Fibroblast of skin of right biceps (primary cell): ENCODE measurements around the gene PRKAB1.

Experiments used
- DNase-seq: peaks from one replicate; pipeline ENCODE4 v3.0.0-alpha.2; 2013

PRKAB1 gene

DNA sequence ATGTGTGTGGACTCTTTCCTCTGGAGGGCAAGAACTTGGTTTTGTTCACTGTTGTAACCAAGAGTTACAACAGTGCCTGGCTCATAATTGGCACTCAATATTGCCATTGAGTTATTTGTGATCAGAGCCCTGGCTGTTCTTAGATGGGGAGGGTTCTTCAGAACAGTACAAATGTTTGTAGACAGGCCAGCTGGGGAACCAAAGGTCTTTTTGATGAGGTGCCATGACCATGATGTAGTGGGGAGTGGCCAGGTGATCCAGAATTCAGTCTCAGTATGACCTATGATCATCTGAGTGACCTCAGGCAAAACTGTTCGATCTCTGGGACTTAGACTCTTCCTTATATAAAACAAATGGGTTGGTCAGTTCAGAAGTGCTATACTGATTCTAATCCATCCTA lies 3.3 kb upstream of the PRKAB1 start:
- no peak for DNase-seq

GRCh38 chr12:119665164-119665929 lies 2.6 kb upstream of the PRKAB1 start:
- DNase-seq: no peak

DNA sequence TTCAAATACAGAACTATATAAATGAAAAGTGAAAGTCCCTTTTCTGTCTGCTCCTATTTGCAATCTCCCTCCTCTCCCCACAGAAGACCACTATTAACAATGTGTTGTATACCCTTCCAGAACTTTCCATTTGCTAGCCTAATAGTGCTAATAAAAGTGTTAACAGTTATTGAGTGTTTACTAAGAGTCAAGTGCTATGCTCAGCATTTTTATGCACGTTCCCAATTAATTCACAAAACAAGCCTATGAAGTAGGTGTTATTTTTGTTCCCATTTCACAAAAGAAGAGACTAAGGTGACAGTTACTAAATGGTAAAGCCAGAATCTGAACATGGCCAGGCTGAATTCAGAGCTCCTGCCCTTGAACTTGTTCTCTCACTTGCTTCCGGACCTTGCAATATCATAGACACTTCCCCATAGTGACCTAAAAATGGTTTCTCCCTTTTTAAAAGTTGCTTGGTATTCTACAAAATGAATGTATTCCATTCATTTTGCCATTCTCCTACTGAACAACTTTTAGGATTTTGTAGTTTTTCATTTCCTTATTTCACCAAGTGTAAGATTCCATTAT lies 1.6 kb upstream of the PRKAB1 start:
- DNase-seq: no peak

- DNase-seq: no peak
These were observed 895 bp upstream of the PRKAB1 start for GRCh38 chr12:119666900-119667576.

DNA sequence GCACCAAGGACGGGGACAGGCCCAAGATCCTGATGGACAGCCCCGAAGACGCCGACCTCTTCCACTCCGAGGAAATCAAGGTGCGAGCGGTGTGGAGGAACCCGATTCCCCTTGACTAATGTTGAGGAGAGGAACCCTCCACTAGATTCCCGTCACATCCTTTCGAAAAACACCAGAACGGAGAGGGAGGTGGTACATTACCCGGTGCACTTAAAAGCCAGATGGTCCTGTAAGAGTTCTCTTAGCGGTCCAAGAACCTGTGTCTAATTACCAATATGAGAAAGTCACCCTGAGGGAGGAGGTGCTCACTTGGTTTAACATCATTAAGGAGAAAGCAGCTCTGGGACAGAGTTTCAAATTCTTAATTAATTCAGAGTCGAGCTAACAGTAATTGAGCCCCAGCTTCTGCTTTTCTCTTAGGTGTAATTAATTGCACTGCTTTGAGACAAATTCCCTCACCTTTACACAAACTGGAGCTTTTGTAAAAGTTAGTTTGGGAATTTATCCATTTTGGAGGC lies 450 bp downstream of the PRKAB1 start:
- no peak for DNase-seq

GRCh38 chr12:119669744-119670472 lies 2.0 kb downstream of the PRKAB1 start:
- DNase-seq: no peak

DNA sequence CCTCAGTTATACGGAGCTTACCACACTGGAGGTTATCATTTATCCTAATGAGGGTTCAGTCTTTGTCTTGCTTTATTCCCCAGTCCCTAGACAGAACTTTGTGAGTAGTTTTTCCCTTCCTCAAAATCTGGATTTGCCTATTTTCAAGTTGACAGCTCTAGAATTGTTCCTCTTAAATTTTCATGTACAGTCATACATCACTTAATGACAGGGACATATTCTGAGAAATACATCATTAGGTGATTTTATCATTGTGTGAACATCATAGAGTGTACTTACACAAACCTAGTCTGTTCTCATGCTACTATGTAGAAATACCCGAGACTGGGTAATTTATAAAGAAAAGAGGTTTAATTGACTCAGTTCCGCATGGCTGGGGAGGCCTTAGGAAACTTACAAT lies 3.1 kb downstream of the PRKAB1 start:
- DNase-seq: no peak

GRCh38 chr12:119672194-119672593 lies 4.3 kb downstream of the PRKAB1 start:
- no peak for DNase-seq

GRCh38 chr12:119673634-119674033 lies 5.7 kb downstream of the PRKAB1 start:
- DNase-seq: no peak

DNA sequence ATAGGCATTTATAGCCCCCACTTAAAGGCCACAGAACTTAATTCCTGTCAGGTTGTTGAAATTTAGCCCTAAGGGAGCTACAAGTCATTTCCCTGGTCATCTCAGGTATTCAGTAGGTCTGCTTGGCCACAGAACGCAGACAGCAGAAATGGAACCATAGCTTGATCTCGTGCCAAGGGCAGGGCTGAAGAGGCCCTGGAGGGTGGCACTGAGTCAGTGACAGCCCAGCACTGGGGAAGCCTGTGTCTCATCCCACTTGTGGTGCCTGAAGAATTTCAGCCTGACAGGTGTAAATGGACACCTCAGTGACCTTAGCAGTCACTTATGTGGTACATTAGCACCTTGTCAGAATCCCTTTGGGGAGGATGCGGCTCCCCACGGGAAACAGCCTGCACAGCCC lies 6.6 kb downstream of the PRKAB1 start:
- DNase-seq: no peak

GRCh38 chr12:119676022-119676421 lies 8.1 kb downstream of the PRKAB1 start:
- no peak for DNase-seq

DNA sequence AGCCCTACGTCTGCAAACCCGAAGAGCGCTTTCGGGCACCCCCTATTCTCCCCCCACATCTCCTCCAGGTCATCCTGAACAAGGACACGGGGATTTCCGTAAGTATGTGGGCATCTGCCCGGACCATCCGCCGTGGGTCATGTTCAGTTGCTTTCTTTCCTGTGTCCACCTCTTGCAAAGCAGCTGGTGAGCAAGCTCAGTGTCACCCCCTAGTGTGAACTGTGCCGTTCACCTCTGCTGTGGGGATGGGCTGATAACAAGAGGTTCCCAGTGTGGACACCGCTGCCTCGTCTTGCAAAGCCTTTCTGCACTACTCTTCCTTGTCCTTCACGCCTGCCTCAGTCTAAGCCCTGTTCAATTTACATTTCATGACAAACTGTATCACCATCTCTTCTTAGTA lies 8.6 kb downstream of the PRKAB1 start:
- DNase-seq: no peak

- DNase-seq: no peak
These were observed 10.5 kb downstream of the PRKAB1 start for GRCh38 chr12:119678459-119678858.

- no peak for DNase-seq
These were observed 11.1 kb downstream of the PRKAB1 start for GRCh38 chr12:119679081-119679480.

DNA sequence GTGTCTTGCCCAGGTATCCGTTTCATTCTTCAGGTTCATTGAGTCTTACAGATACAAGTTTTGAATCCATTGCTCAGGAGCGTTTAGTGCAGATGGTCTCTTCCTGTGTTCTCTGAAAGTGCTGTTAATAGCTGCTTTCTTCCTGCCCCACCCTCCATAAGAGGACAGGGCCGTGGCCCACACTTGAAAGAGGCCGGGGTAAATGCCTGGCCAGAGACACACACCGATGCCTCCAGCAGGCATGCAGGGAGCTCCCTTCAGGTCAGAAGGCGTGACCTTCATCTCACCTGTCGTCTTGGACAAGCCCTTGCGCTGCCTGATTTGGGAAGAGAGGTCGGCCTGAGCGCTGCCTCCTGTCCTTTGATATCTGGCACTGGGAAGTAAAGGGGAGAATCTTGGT lies 11.6 kb downstream of the PRKAB1 start:
- no peak for DNase-seq

- DNase-seq: no peak
These were observed 13.2 kb downstream of the PRKAB1 start for GRCh38 chr12:119681111-119681510.

- no peak for DNase-seq
These were observed 14.1 kb downstream of the PRKAB1 start for GRCh38 chr12:119681728-119682638.

DNA sequence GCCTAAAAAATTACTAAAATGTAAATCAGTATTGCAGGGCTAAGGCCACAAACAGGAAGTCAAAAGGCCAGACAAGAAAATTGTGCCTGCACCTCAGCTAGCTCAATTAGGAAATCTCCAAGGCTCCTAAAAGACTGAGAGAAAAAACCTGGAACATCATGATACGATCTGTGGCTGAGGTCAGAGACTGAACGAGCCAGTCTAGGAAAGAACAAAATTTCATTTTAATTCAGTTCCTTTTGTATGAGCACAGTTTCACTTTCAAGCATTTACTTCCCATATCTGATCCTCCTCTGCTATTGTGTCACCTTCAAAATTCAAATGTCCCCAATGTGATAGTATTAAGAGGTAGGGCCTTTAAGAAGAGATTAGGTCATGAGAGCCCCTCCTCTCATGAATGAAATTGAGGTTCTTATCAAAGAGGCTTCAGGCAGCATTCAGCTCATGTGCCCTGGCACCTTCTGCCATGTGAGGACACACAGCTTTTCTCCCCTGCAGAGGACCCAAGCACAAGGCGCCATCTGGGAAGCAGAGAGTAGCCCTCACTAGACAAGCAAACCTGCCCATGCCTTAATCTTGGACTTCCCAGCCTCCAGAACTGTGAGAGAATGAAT lies 14.8 kb downstream of the PRKAB1 start:
- DNase-seq: no peak

- DNase-seq: peak; percentile 71
These were observed 15.5 kb downstream of the PRKAB1 start for GRCh38 chr12:119683413-119683812.

- DNase-seq: no peak
These were observed 15.9 kb downstream of the PRKAB1 start for GRCh38 chr12:119683816-119684215.

GRCh38 chr12:119684711-119685369 lies 16.9 kb downstream of the PRKAB1 start:
- no peak for DNase-seq
